BJ (cell line): ENCODE data around the gene SLC25A26. TPM values are rescaled to one million over a fixed set of nuclear protein-coding genes. Genes with fewer than 3 reads are reported as not detected.
A peak's percentile ranks its signal among the peaks of the same experiment; 100 is the strongest.
"Not testable (repeated sequence)": the region's sequence is repeated elsewhere in the genome, so short reads cannot be mapped to it uniquely, and the experiment has no call there.

Experiments
- CTCF ChIA-PET: fragments of 350-600 bp; formaldehyde crosslinking; extraction: SDS; loops from one replicate; lab custom pipeline; 2021; ENCODE audit warnings: antibody characterized with exemption, inconsistent platforms; lab: Yijun Ruan, JAX
- POLR2A ChIA-PET: fragments of 300-600 bp; sonication (Branson Sonifier 250); formaldehyde crosslinking; extraction: SDS; loops from one replicate; lab custom pipeline; 2021; ENCODE audit warnings: antibody characterized with exemption; lab: Charles Lee
- DNase-seq: peaks from one replicate; pipeline ENCODE4 v3.0.0-alpha.2; 2011; ENCODE audit warnings: low read depth
- H3K27me3 ChIP-seq: 2 replicates; pipeline ENCODE4 v1.6.0; 2011; ENCODE audit warnings: low read length; ENCODE audit not compliant: control insufficient read depth, insufficient read depth
- H3K36me3 ChIP-seq: 2 replicates; pipeline ENCODE4 v1.5.1; 2011; ENCODE audit warnings: low read length; ENCODE audit not compliant: control insufficient read depth, insufficient read depth
- H3K4me3 ChIP-seq: 2 replicates; pipeline ENCODE4 v1.5.1; 2011; ENCODE audit warnings: low read depth, mild to moderate bottlenecking, control low read depth, low read length
- CTCF ChIP-seq: IDR thresholded peaks from 2 replicates; pipeline ENCODE4 v1.5.1; 2011; ENCODE audit warnings: low read depth, mild to moderate bottlenecking, control low read depth, inconsistent platforms, low read length, moderate library complexity; ENCODE audit not compliant: insufficient read depth
- polyA plus RNA-seq: library from polyadenylated mRNA; depleted of rRNA; stranded (reverse); fragments of >200 nt; gene quantifications from 2 replicates; pipeline ENCODE4 v1.2.3, GENCODE V29; 2011

Gene SLC25A26
- polyA plus RNA-seq, 1 experiment: 29.5 TPM

- TF ChIP-seq CTCF: peak; percentile 55
- Histone ChIP-seq H3K36me3 (no peaks in the 10 kb centered on the region), H3K27me3 (no peaks in the 10 kb centered on the region), H3K4me3 (no peak overlapping the region)
- ChIA-PET CTCF (interaction anchor here (0.6 to 4.4 kb wide), 13 partner anchors 9 to 552 kb away, joined by 3 to 42 read pairs (median 6); no protein-coding TSS in a partner anchor), POLR2A (interaction anchor here (0.6 kb wide), 2 partner anchors 71 to 208 kb away, joined by 3 to 4 read pairs; no protein-coding TSS in a partner anchor)
- no peak for DNase-seq
Measured at GRCh38 chr3:66276705-66277274, 56.0 kb downstream of the SLC25A26 start.

DNA sequence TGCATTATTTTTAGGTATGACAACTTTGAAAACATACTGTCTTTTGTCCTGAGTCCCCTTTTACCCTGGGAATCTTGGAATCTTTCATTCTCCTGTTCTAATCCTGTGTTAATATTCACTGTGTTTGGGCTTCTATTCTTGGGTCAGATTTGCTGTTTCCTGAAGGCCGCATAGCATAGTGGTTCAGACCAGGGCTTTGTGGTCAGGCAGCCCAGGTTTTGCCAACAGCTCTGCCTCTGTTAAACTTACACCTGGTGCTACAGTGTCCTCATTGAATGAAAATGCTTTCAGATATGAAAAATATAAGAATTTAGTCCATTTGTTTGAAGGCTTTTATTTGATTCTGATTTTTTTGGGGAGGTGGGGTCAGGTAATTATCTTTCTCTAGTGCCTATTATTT is 58.4 kb downstream of the SLC25A26 start:
- ChIA-PET CTCF (interaction anchor here (1.7 to 4.4 kb wide), 3 partner anchors 94 to 543 kb away, joined by 6 to 42 read pairs (median 11); no protein-coding TSS in a partner anchor), POLR2A (interaction anchor here (0.5 kb wide), 1 partner anchor 18 kb away, joined by 10 read pairs; no protein-coding TSS in a partner anchor)
- TF ChIP-seq CTCF: no peak
- no peaks in the 10 kb centered on the region for H3K36me3 ChIP-seq
- no peak overlapping the region for H3K4me3 ChIP-seq
- DNase-seq: no peak
- H3K27me3 ChIP-seq: no peaks in the 10 kb centered on the region

DNA sequence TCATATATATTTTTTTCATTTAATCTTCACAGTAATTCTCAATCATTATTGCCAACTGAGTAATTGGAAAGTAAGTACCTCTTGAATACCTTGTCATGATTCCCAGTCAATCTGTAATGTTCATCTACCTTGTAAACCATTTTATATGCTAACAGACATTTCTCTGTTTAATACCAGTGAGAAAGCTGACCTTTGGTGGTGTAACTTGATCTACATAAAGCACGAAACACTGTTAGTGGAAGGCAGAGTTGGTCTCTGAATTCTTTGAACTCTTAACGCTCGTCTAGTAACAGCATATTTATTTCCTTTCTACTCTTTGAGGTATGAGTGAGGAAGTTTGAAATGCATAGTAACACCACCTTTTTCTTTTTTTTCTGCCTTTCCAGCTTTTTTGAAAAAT is 59.5 kb downstream of the SLC25A26 start:
- Histone ChIP-seq H3K36me3 (no peaks in the 10 kb centered on the region), H3K27me3 (no peaks in the 10 kb centered on the region), H3K4me3 (no peak overlapping the region)
- ChIA-PET CTCF (interaction anchor here (0.8 to 4.4 kb wide), 3 partner anchors 98 to 542 kb away, joined by 3 to 42 read pairs (median 3); no protein-coding TSS in a partner anchor), POLR2A (no interaction called here)
- no peak for DNase-seq
- no peak for TF ChIP-seq CTCF

DNA sequence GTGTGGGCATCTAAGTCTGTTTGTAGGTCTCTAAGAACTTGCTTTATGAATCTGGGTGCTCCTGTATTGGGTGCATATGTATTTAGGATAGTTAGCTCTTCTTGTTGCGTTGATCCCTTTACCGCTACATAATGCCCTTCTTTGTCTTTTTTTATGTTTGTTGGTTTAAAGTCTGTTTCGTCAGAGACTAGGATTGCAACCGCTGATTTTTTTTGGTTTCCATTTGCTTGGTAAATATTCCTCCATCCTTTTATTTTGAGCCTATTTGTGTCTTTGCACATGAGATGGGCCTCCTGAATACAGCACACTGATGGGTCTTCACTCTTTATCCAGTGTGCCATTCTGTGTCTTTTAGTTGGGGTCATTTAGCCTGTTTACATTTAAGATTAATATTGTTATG is 71.1 kb downstream of the SLC25A26 start:
- DNase-seq, H3K27me3 ChIP-seq, CTCF ChIA-PET, H3K36me3 ChIP-seq, H3K4me3 ChIP-seq, POLR2A ChIA-PET: not testable (repeated sequence)

- no peak for DNase-seq
- POLR2A ChIA-PET: interaction anchor here (0.7 kb wide), 2 partner anchors 18 to 361 kb away, joined by 10 to 12 read pairs; no protein-coding TSS in a partner anchor
- Histone ChIP-seq H3K36me3 (no peaks in the 10 kb centered on the region), H3K27me3 (no peaks in the 10 kb centered on the region), H3K4me3 (no peak overlapping the region)
- CTCF ChIA-PET: interaction anchor here (1.1 to 1.6 kb wide), 5 partner anchors 7 to 525 kb away, joined by 3 to 5 read pairs (median 3); no protein-coding TSS in a partner anchor
- no peak for TF ChIP-seq CTCF
Measured at GRCh38 chr3:66297260-66297873, 76.6 kb downstream of the SLC25A26 start.
